Breast epithelium (tissue), 3 donors: ENCODE results near the gene SS18L1.

Experiments
- CTCF ChIP-seq, 3 donors: fragments of 450-650 bp; IDR thresholded peaks; one replicate each; pipeline ENCODE4 v1.5.1; 2016 to 2017; ENCODE audit warnings: antibody characterized with exemption in 3 of 3, mild to moderate bottlenecking in 3 of 3, moderate library complexity in 3 of 3
- POLR2A ChIP-seq: fragments of 450-650 bp; IDR thresholded peaks from one replicate; pipeline ENCODE4 v1.6.1; 2016; ENCODE audit warnings: antibody characterized with exemption, mild to moderate bottlenecking, moderate library complexity

- TF ChIP-seq CTCF (IDR thresholded peaks at IDR 0.05), result no peak
- no peak for TF ChIP-seq POLR2A
Observed at GRCh38 chr20:62229667-62230066, 86.1 kb downstream of the SS18L1 start.
